Endothelial cell (in vitro differentiated cells): ENCODE data around the gene TRRAP. TPM values are rescaled to one million over a fixed set of nuclear protein-coding genes. Genes with fewer than 3 reads are reported as not detected.

Source experiments
- DNase-seq: peaks from one replicate; pipeline ENCODE4 v3.0.0; 2021; ENCODE audit warnings: low spot score
- H3K27ac Mint-ChIP-seq: one replicate; pipeline ENCODE4 v1.8.0; 2021; ENCODE audit warnings: mixed read lengths, inconsistent platforms; ENCODE audit not compliant: unreplicated experiment
- H3K27me3 Mint-ChIP-seq: one replicate; pipeline ENCODE4 v1.8.0; 2021; ENCODE audit warnings: mild to moderate bottlenecking, moderate library complexity, mixed read lengths, inconsistent platforms; ENCODE audit not compliant: unreplicated experiment
- H3K36me3 Mint-ChIP-seq: one replicate; pipeline ENCODE4 v1.8.0; 2021; ENCODE audit warnings: mild to moderate bottlenecking, low read depth, mixed read lengths, inconsistent platforms; ENCODE audit not compliant: unreplicated experiment
- H3K4me1 Mint-ChIP-seq: one replicate; pipeline ENCODE4 v1.8.0; 2021; ENCODE audit warnings: mild to moderate bottlenecking, mixed read lengths, inconsistent platforms; ENCODE audit not compliant: unreplicated experiment
- H3K4me3 Mint-ChIP-seq: one replicate; pipeline ENCODE4 v1.8.0; 2021; ENCODE audit warnings: mild to moderate bottlenecking, mixed read lengths, inconsistent platforms; ENCODE audit not compliant: unreplicated experiment
- H3K9me3 Mint-ChIP-seq: one replicate; pipeline ENCODE4 v1.8.0; 2021; ENCODE audit warnings: mixed read lengths, inconsistent platforms; ENCODE audit not compliant: unreplicated experiment
- total RNA-seq: library from RNA; stranded (reverse); fragmentation: NEBNext Ultra II Directional; extraction: Animal tissue kit (Norgen Biotek cat#: 25700); gene quantifications from one replicate; pipeline ENCODE4 v1.2.1, GENCODE V29; 2021; ENCODE audit not compliant: unreplicated experiment
- TF ChIP-seq, protein P1 (sequence below): fragments of 200-600 bp; sonication (generic); IDR thresholded peaks from one replicate; pipeline ENCODE4 v1.5.0; 2021; ENCODE audit warnings: antibody characterized with exemption; ENCODE audit not compliant: unreplicated experiment

The TRRAP gene
- total RNA-seq, 1 donor from 2014 or later, result 53.5 TPM

DNA sequence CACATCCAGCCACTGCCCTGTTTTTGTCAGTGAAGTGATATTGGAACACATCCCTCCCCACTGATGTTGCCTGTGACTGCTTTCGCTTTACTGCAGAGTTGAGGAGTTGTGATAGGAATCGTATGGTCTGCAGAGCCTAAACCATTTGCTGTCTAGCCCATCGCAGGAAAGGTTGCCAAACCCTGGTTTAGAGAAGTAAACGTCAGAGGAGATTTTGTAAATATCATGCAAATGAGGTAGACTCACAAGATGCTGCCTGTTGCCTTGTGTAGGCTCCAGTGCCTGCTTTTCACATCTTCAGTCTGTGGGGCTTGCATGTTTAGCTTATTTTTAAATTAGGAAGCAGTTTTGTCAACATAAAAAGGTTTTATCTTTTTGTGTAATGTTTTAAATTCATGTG, 107.1 kb downstream of the TRRAP start:
- Mint-ChIP-seq H3K4me3 (peak overlapping the region; percentile 23), H3K4me1 (no peaks in the 10 kb centered on the region), H3K9me3 (no peaks in the 10 kb centered on the region), H3K27me3 (no peaks in the 10 kb centered on the region), H3K27ac (no peak overlapping the region), H3K36me3 (peaks cover 76% of the 10 kb centered on the region)
- no peak for DNase-seq
- TF ChIP-seq, protein P1, sequence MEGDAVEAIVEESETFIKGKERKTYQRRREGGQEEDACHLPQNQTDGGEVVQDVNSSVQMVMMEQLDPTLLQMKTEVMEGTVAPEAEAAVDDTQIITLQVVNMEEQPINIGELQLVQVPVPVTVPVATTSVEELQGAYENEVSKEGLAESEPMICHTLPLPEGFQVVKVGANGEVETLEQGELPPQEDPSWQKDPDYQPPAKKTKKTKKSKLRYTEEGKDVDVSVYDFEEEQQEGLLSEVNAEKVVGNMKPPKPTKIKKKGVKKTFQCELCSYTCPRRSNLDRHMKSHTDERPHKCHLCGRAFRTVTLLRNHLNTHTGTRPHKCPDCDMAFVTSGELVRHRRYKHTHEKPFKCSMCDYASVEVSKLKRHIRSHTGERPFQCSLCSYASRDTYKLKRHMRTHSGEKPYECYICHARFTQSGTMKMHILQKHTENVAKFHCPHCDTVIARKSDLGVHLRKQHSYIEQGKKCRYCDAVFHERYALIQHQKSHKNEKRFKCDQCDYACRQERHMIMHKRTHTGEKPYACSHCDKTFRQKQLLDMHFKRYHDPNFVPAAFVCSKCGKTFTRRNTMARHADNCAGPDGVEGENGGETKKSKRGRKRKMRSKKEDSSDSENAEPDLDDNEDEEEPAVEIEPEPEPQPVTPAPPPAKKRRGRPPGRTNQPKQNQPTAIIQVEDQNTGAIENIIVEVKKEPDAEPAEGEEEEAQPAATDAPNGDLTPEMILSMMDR, result no peak

- Mint-ChIP-seq H3K9me3 (no peaks in the 10 kb centered on the region), H3K4me3 (peak overlapping the region; percentile 16), H3K27ac (no peak overlapping the region), H3K27me3 (no peaks in the 10 kb centered on the region), H3K4me1 (no peaks in the 10 kb centered on the region), H3K36me3 (peaks cover 78% of the 10 kb centered on the region)
- TF ChIP-seq, protein P1, result no peak
- DNase-seq, result no peak
Observed at GRCh38 chr7:98985945-98986344, 107.6 kb downstream of the TRRAP start.

GRCh38 chr7:98988641-98989040, 110.3 kb downstream of the TRRAP start:
- Mint-ChIP-seq H3K36me3 (peaks cover 67% of the 10 kb centered on the region), H3K27me3 (no peaks in the 10 kb centered on the region), H3K4me3 (no peak overlapping the region), H3K9me3 (no peaks in the 10 kb centered on the region), H3K27ac (no peak overlapping the region), H3K4me1 (no peaks in the 10 kb centered on the region)
- no peak for DNase-seq
- TF ChIP-seq, protein P1, result no peak

DNA sequence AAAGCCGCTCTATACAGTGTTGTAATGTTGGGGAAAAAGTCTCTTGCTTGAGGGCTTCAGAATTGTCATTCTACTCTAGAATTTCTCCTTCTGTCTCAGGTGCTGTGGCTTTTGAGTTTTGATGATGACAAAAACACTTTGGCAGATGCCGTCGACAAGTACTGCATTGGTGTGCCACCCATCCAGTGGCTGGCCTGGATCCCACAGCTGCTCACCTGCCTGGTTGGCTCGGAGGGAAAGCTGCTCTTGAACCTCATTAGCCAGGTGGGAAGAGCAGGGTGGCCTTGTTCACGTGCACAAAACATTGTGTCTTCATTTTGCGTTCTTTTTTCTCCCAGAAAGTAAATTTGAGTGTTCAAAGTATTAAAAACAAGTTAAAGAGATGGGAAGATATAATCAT, 112.0 kb downstream of the TRRAP start:
- no peak for DNase-seq
- Mint-ChIP-seq H3K4me1 (no peaks in the 10 kb centered on the region), H3K27ac (no peak overlapping the region), H3K9me3 (no peaks in the 10 kb centered on the region), H3K4me3 (no peak overlapping the region), H3K27me3 (no peaks in the 10 kb centered on the region), H3K36me3 (peaks cover 63% of the 10 kb centered on the region)
- TF ChIP-seq, protein P1, result no peak

- Mint-ChIP-seq H3K36me3 (peaks cover 62% of the 10 kb centered on the region), H3K4me3 (no peak overlapping the region), H3K4me1 (no peaks in the 10 kb centered on the region), H3K27ac (no peak overlapping the region), H3K9me3 (no peaks in the 10 kb centered on the region), H3K27me3 (peaks cover 4% of the 10 kb centered on the region)
- no peak for DNase-seq
- TF ChIP-seq, protein P1, result no peak
Observed at GRCh38 chr7:98991141-98991540, 112.8 kb downstream of the TRRAP start.
